Neural progenitor cell (in vitro differentiated cells): ENCODE measurements around the gene FGF10. TPM values are rescaled to one million over a fixed set of nuclear protein-coding genes. Genes with fewer than 3 reads are reported as not detected.

Experiments used
- DNase-seq: peaks from one replicate; pipeline ENCODE4 v3.0.0-alpha.2; 2016; ENCODE audit warnings: low spot score
- H2AFZ ChIP-seq: fragments of 200-600 bp; sonication (generic); replicated peaks from 2 replicates; pipeline ENCODE4 v1.6.1; 2016; ENCODE audit warnings: antibody characterized with exemption
- H3F3A ChIP-seq: fragments of 200-600 bp; sonication (generic); 2 replicates; pipeline ENCODE4 v1.6.1; 2016; ENCODE audit warnings: antibody characterized with exemption, low read depth
- H3K27ac ChIP-seq: fragments of 200-600 bp; sonication (generic); 2 replicates; pipeline ENCODE4 v1.5.1; 2016; ENCODE audit warnings: mild to moderate bottlenecking
- H3K27me3 ChIP-seq: fragments of 200-600 bp; sonication (generic); 2 replicates; pipeline ENCODE4 v1.6.1; 2016; ENCODE audit warnings: mild to moderate bottlenecking, moderate library complexity
- H3K36me3 ChIP-seq: fragments of 200-600 bp; sonication (generic); 2 replicates; pipeline ENCODE4 v1.5.1; 2016
- H3K4me1 ChIP-seq: fragments of 200-600 bp; sonication (generic); 2 replicates; pipeline ENCODE4 v1.6.1; 2016; ENCODE audit warnings: mixed run types
- H3K4me2 ChIP-seq: fragments of 200-600 bp; sonication (generic); 2 replicates; pipeline ENCODE4 v1.6.1; 2016
- H3K4me3 ChIP-seq: fragments of 200-600 bp; sonication (generic); 2 replicates; pipeline ENCODE4 v1.5.1; 2016
- H3K79me2 ChIP-seq: fragments of 200-600 bp; sonication (generic); 2 replicates; pipeline ENCODE4 v1.6.1; 2016; ENCODE audit warnings: low read depth
- H3K9ac ChIP-seq: fragments of 200-600 bp; sonication (generic); 2 replicates; pipeline ENCODE4 v1.6.1; 2016
- H3K9me3 ChIP-seq: fragments of 200-600 bp; sonication (generic); 2 replicates; pipeline ENCODE4 v1.5.1; 2016; ENCODE audit warnings: low read depth
- H4K20me1 ChIP-seq: fragments of 200-600 bp; sonication (generic); 2 replicates; pipeline ENCODE4 v1.6.1; 2016; ENCODE audit warnings: low read depth
- H3K27ac Mint-ChIP-seq: 3 replicates; pipeline ENCODE4 v1.8.0; 2021; ENCODE audit warnings: mixed read lengths
- H3K27me3 Mint-ChIP-seq: 2 replicates; pipeline ENCODE4 v1.8.0; 2022; ENCODE audit warnings: low read depth, mild to moderate bottlenecking, inconsistent platforms, moderate library complexity, mixed read lengths; ENCODE audit not compliant: insufficient read depth
- H3K36me3 Mint-ChIP-seq: 3 replicates; pipeline ENCODE4 v1.8.0; 2021; ENCODE audit warnings: mixed read lengths
- H3K4me1 Mint-ChIP-seq: 3 replicates; pipeline ENCODE4 v1.8.0; 2021; ENCODE audit warnings: mixed read lengths
- H3K4me3 Mint-ChIP-seq: 3 replicates; pipeline ENCODE4 v1.8.0; 2021; ENCODE audit warnings: mild to moderate bottlenecking, moderate library complexity, mixed read lengths
- H3K9me3 Mint-ChIP-seq: 3 replicates; pipeline ENCODE4 v1.8.0; 2020; ENCODE audit warnings: mixed read lengths
- EZH2 ChIP-seq: fragments of 200-600 bp; sonication (generic); IDR thresholded peaks from 2 replicates; pipeline ENCODE4 v1.6.1; 2017; ENCODE audit warnings: antibody characterized with exemption, mild to moderate bottlenecking, moderate library complexity
- EZH2phosphoT487 ChIP-seq: fragments of 200-600 bp; sonication (generic); IDR thresholded peaks from 2 replicates; pipeline ENCODE4 v1.6.1; 2017; ENCODE audit warnings: antibody characterized with exemption
- total RNA-seq: library from RNA; depleted of rRNA; stranded (reverse); fragments of >200 nt; gene quantifications from 2 replicates; pipeline ENCODE4 v1.2.3, GENCODE V29; 2015; ENCODE audit warnings: low replicate concordance
- TF ChIP-seq, protein P1 (sequence below): fragments of 200-600 bp; sonication (generic); IDR thresholded peaks from 2 replicates; pipeline ENCODE4 v1.5.1; 2017; ENCODE audit warnings: antibody characterized with exemption, mild to moderate bottlenecking

The FGF10 gene
- total RNA-seq, 1 donor from 2014 or later = 0.37 TPM

DNA sequence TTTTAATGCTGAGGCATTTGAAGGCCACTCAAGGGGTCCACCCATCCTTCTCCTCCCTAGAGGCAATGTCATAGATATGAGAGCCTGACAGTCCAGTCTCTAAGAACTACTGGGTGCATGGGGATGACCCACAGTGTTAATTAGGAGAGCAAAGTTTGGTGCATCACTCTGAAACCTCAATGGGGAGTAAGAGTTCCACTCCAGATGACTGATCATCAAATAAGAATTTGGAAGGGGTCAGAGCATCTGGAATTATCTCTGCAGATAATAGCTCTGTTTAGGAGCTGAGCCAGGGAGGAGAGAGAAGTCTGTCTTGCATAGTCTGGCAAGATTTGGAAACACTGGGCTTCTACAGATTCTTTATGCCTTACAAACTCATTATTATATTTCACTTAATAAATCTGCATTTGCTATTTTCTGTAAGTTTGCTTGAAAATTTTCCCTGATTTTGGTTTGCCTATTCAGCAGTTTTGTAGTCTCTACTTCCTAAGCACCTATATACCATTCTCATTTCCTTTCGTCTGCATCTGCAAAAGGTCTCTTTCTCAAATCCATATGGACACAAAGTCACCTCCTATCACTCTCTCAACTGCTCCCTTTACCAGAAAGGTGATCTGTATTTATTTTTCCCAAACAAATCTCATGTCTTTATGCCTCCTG lies 27.7 kb downstream of the FGF10 start:
- no peaks in the 10 kb centered on the region for H3F3A ChIP-seq
- no peak for DNase-seq
- H3K9me3 Mint-ChIP-seq = no peaks in the 10 kb centered on the region
- no peaks in the 10 kb centered on the region for H3K36me3 Mint-ChIP-seq
- H3K27me3 Mint-ChIP-seq = peaks cover 2% of the 10 kb centered on the region
- H4K20me1 ChIP-seq = no peaks in the 10 kb centered on the region
- TF ChIP-seq EZH2 (no peak), EZH2phosphoT487 (no peak)
- TF ChIP-seq, protein P1, sequence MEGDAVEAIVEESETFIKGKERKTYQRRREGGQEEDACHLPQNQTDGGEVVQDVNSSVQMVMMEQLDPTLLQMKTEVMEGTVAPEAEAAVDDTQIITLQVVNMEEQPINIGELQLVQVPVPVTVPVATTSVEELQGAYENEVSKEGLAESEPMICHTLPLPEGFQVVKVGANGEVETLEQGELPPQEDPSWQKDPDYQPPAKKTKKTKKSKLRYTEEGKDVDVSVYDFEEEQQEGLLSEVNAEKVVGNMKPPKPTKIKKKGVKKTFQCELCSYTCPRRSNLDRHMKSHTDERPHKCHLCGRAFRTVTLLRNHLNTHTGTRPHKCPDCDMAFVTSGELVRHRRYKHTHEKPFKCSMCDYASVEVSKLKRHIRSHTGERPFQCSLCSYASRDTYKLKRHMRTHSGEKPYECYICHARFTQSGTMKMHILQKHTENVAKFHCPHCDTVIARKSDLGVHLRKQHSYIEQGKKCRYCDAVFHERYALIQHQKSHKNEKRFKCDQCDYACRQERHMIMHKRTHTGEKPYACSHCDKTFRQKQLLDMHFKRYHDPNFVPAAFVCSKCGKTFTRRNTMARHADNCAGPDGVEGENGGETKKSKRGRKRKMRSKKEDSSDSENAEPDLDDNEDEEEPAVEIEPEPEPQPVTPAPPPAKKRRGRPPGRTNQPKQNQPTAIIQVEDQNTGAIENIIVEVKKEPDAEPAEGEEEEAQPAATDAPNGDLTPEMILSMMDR = no peak
- H3K4me3 ChIP-seq = no peak overlapping the region
- H3K4me3 Mint-ChIP-seq = no peak overlapping the region
- H3K4me1 Mint-ChIP-seq = no peaks in the 10 kb centered on the region
- no peaks in the 10 kb centered on the region for H3K27me3 ChIP-seq
- no peaks in the 10 kb centered on the region for H3K4me1 ChIP-seq
- no peak overlapping the region for H2AFZ ChIP-seq
- no peak overlapping the region for H3K27ac ChIP-seq
- no peaks in the 10 kb centered on the region for H3K36me3 ChIP-seq
- H3K27ac Mint-ChIP-seq = no peak overlapping the region
- H3K9ac ChIP-seq = no peak overlapping the region
- H3K4me2 ChIP-seq = no peak overlapping the region
- H3K9me3 ChIP-seq = no peaks in the 10 kb centered on the region
- no peaks in the 10 kb centered on the region for H3K79me2 ChIP-seq

GRCh38 chr5:44360919-44361318 lies 28.3 kb downstream of the FGF10 start:
- Mint-ChIP-seq H3K4me3 (no peak overlapping the region), H3K36me3 (no peaks in the 10 kb centered on the region), H3K9me3 (no peaks in the 10 kb centered on the region), H3K27me3 (peaks cover 2% of the 10 kb centered on the region), H3K27ac (no peak overlapping the region), H3K4me1 (no peaks in the 10 kb centered on the region)
- H3K36me3 ChIP-seq = no peaks in the 10 kb centered on the region
- no peak overlapping the region for H2AFZ ChIP-seq
- H3K27ac ChIP-seq = no peak overlapping the region
- H3K4me1 ChIP-seq = no peaks in the 10 kb centered on the region
- H3F3A ChIP-seq = no peaks in the 10 kb centered on the region
- no peaks in the 10 kb centered on the region for H3K27me3 ChIP-seq
- no peak overlapping the region for H3K4me3 ChIP-seq
- TF ChIP-seq, protein P1 = no peak
- no peaks in the 10 kb centered on the region for H3K9me3 ChIP-seq
- H3K4me2 ChIP-seq = no peak overlapping the region
- H4K20me1 ChIP-seq = no peaks in the 10 kb centered on the region
- no peaks in the 10 kb centered on the region for H3K79me2 ChIP-seq
- DNase-seq = no peak
- H3K9ac ChIP-seq = no peak overlapping the region

DNA sequence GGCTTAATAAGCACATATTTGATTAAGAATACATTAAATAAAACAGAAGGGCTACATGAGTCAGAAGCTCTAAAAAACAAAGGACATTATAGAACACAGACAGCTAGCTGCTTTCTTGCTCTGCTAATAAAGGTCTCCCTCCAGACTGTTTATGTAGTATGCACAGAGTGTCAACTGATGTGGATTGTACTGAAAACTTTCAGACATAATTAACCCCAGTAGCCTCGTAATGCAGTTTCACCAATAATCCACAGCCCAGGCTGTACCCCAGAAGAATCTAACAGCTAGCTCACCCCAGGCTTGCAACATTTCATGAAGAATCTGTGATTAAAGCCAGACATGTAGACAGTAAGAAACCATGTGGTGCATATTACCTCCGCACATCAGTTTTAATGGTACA lies 30.8 kb downstream of the FGF10 start:
- Histone ChIP-seq H2AFZ (no peak overlapping the region), H3K4me3 (no peak overlapping the region), H3K9ac (no peak overlapping the region), H3K36me3 (no peaks in the 10 kb centered on the region), H3K79me2 (no peaks in the 10 kb centered on the region), H3K9me3 (no peaks in the 10 kb centered on the region), H3K27me3 (no peaks in the 10 kb centered on the region), H3F3A (no peaks in the 10 kb centered on the region), H4K20me1 (no peaks in the 10 kb centered on the region), H3K4me1 (no peaks in the 10 kb centered on the region), H3K4me2 (no peak overlapping the region), H3K27ac (no peak overlapping the region)
- TF ChIP-seq, protein P1 = no peak
- no peak for TF ChIP-seq EZH2phosphoT487
- TF ChIP-seq EZH2 = no peak
- Mint-ChIP-seq H3K4me1 (no peaks in the 10 kb centered on the region), H3K27ac (no peak overlapping the region), H3K9me3 (no peaks in the 10 kb centered on the region), H3K4me3 (no peak overlapping the region), H3K36me3 (no peaks in the 10 kb centered on the region), H3K27me3 (peaks cover 2% of the 10 kb centered on the region)
- no peak for DNase-seq
